ENCODE data around the gene STARD3. TPM values are rescaled to one million over a fixed set of nuclear protein-coding genes. Genes with fewer than 3 reads are reported as not detected.

The STARD3 gene
- total RNA-seq, 1 experiment from 2014 or later, result 42.9 TPM

GRCh38 chr17:39641883-39642282 is 4.9 kb downstream of the STARD3 start:
- Histone ChIP-seq H3K27ac (ENCODE audit: low read length) (no peak overlapping the region), H2AFZ (ENCODE audit: low read length) (no peak overlapping the region), H3K79me2 (ENCODE audit: low read length) (peaks cover 96% of the 10 kb centered on the region), H3K9ac (ENCODE audit: low read length) (no peak overlapping the region), H3K4me1 (ENCODE audit: low read length) (peaks cover 15% of the 10 kb centered on the region), H3K36me3 (ENCODE audit: insufficient read depth, low read length) (no peaks in the 10 kb centered on the region), H3K27me3 (ENCODE audit: low read length) (no peaks in the 10 kb centered on the region), H3K9me2 (replicated peaks; ENCODE audit: insufficient read depth, low read length) (no peaks in the 10 kb centered on the region), H3K4me3 (ENCODE audit: low read length) (no peak overlapping the region), H4K20me1 (ENCODE audit: insufficient read depth, low read depth, low read length) (peaks cover 36% of the 10 kb centered on the region), H3K4me2 (ENCODE audit: low read depth, low read length, poor library complexity, severe bottlenecking) (no peak overlapping the region), H3K9me3 (ENCODE audit: low read length) (no peaks in the 10 kb centered on the region)
- no peak for DNase-seq

DNA sequence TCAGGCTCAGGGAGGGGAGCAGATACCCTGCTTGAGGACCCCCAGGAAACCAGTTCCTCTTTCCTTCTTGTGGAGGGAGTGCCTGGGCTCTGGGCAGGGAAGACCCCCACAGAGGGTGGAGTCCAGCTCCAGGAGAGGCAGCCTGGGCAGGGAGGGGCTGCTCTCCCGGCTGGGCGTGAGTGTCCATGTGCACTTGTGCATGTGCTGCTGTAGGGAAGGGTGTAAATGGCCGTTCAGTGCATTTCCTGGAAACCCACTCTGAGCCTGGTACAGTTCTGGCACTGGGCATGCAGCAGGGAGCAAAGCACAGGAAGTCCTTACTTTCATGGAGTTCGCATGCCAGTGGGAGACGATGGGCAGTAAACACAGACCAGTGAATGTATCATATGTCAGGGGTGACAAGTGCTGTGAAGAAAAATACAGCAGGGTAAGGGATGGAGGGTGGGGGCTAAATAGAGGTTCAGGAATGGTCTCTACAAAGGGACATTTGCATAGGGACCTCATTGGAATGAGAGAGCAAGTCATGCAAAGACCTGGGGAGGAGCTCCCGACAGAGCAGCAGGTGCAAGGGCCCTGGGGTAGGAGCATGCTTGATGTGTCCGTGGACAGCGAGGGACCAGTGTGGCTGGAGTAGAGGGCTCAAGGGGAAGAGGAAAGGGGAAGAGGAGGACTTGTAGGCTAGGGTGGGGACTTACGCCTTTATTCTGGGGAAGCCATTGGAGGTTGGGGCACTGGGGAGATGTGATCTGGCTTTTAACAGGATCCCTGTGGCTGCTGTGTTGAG is 5.5 kb downstream of the STARD3 start:
- H3K4me2 ChIP-seq (ENCODE audit: low read depth, low read length, poor library complexity, severe bottlenecking), result no peak overlapping the region
- no peak for DNase-seq
- H3K9me3 ChIP-seq (ENCODE audit: low read length), result no peaks in the 10 kb centered on the region
- H3K9ac ChIP-seq (ENCODE audit: low read length), result no peak overlapping the region
- H3K4me1 ChIP-seq (ENCODE audit: low read length), result peaks cover 15% of the 10 kb centered on the region
- H3K36me3 ChIP-seq (ENCODE audit: insufficient read depth, low read length), result no peaks in the 10 kb centered on the region
- H3K9me2 ChIP-seq (replicated peaks; ENCODE audit: insufficient read depth, low read length), result no peaks in the 10 kb centered on the region
- no peak overlapping the region for H2AFZ ChIP-seq (ENCODE audit: low read length)
- no peak overlapping the region for H3K4me3 ChIP-seq (ENCODE audit: low read length)
- peaks cover 36% of the 10 kb centered on the region for H4K20me1 ChIP-seq (ENCODE audit: insufficient read depth, low read depth, low read length)
- H3K27me3 ChIP-seq (ENCODE audit: low read length), result no peaks in the 10 kb centered on the region
- no peak overlapping the region for H3K27ac ChIP-seq (ENCODE audit: low read length)
- peaks cover 92% of the 10 kb centered on the region for H3K79me2 ChIP-seq (ENCODE audit: low read length)

- DNase-seq, result no peak
- Histone ChIP-seq H3K4me2 (ENCODE audit: low read depth, low read length, poor library complexity, severe bottlenecking) (no peak overlapping the region), H4K20me1 (ENCODE audit: insufficient read depth, low read depth, low read length) (peaks cover 36% of the 10 kb centered on the region), H3K27ac (ENCODE audit: low read length) (no peak overlapping the region), H3K9ac (ENCODE audit: low read length) (no peak overlapping the region), H3K9me3 (ENCODE audit: low read length) (no peaks in the 10 kb centered on the region), H3K9me2 (replicated peaks; ENCODE audit: insufficient read depth, low read length) (no peaks in the 10 kb centered on the region), H2AFZ (ENCODE audit: low read length) (no peak overlapping the region), H3K36me3 (ENCODE audit: insufficient read depth, low read length) (no peaks in the 10 kb centered on the region), H3K4me1 (ENCODE audit: low read length) (peaks cover 9% of the 10 kb centered on the region), H3K27me3 (ENCODE audit: low read length) (no peaks in the 10 kb centered on the region), H3K79me2 (ENCODE audit: low read length) (peaks cover 84% of the 10 kb centered on the region), H3K4me3 (ENCODE audit: low read length) (no peak overlapping the region)
Measured at GRCh38 chr17:39643271-39643670, 6.3 kb downstream of the STARD3 start.

GRCh38 chr17:39647256-39647655 is 10.3 kb downstream of the STARD3 start:
- H3K4me1 ChIP-seq (ENCODE audit: low read length), result no peaks in the 10 kb centered on the region
- no peaks in the 10 kb centered on the region for H3K27me3 ChIP-seq (ENCODE audit: low read length)
- no peaks in the 10 kb centered on the region for H3K36me3 ChIP-seq (ENCODE audit: insufficient read depth, low read length)
- no peak overlapping the region for H3K27ac ChIP-seq (ENCODE audit: low read length)
- H3K9ac ChIP-seq (ENCODE audit: low read length), result no peak overlapping the region
- peaks cover 57% of the 10 kb centered on the region for H3K79me2 ChIP-seq (ENCODE audit: low read length)
- no peak overlapping the region for H3K4me2 ChIP-seq (ENCODE audit: low read depth, low read length, poor library complexity, severe bottlenecking)
- H3K9me3 ChIP-seq (ENCODE audit: low read length), result no peaks in the 10 kb centered on the region
- H3K4me3 ChIP-seq (ENCODE audit: low read length), result no peak overlapping the region
- H2AFZ ChIP-seq (ENCODE audit: low read length), result no peak overlapping the region
- H3K9me2 ChIP-seq (replicated peaks; ENCODE audit: insufficient read depth, low read length), result no peaks in the 10 kb centered on the region
- DNase-seq, result no peak
- peaks cover 24% of the 10 kb centered on the region; the same call in 1 of the 2 replicates for H4K20me1 ChIP-seq (ENCODE audit: insufficient read depth, low read depth, low read length)

DNA sequence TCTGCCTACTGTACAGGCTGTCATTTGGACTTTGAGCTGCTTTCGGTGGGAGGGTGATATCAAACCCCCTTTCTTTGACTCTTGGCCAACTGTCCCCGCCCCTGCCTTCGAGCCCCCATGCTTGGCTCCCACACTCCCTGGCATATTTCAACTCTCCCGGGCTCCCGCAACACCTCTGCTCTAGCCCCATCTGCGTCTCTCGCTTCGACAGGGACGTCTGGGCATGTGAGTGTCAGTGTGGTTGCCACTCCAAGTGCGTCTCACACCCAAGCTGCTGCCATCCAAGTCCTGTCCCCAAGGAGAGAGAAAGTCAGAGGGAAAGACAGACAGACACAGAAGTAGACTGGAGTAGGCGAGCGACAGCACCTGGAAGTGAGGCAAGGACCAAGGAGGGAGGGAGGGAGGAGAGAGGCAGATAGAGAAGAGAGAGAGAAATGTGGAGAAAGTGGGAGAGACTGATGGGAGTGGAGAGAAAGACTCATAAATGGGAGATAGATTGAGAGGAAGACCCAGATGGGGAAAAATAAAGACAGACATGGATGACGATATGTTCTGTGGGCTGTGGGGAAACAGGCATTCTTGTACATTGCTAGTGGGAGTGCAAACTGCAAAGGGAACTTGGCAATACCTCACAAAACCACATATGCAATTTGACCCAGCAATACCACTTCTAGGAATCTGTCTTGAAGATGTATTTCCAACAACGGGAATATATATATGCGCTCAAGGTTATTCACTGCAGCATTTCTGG is 11.8 kb downstream of the STARD3 start:
- H3K36me3 ChIP-seq (ENCODE audit: insufficient read depth, low read length), result no peaks in the 10 kb centered on the region
- no peak overlapping the region for H3K4me2 ChIP-seq (ENCODE audit: low read depth, low read length, poor library complexity, severe bottlenecking)
- no peak overlapping the region for H3K4me3 ChIP-seq (ENCODE audit: low read length)
- H4K20me1 ChIP-seq (ENCODE audit: insufficient read depth, low read depth, low read length), result peaks cover 18% of the 10 kb centered on the region
- no peaks in the 10 kb centered on the region for H3K9me2 ChIP-seq (replicated peaks; ENCODE audit: insufficient read depth, low read length)
- no peak overlapping the region for H3K9ac ChIP-seq (ENCODE audit: low read length)
- DNase-seq, result no peak
- H3K27me3 ChIP-seq (ENCODE audit: low read length), result no peaks in the 10 kb centered on the region
- no peak overlapping the region for H2AFZ ChIP-seq (ENCODE audit: low read length)
- peaks cover 55% of the 10 kb centered on the region for H3K79me2 ChIP-seq (ENCODE audit: low read length)
- H3K9me3 ChIP-seq (ENCODE audit: low read length), result no peaks in the 10 kb centered on the region
- H3K27ac ChIP-seq (ENCODE audit: low read length), result no peak overlapping the region
- no peaks in the 10 kb centered on the region for H3K4me1 ChIP-seq (ENCODE audit: low read length)

- Histone ChIP-seq H3K27me3 (ENCODE audit: low read length) (no peaks in the 10 kb centered on the region), H3K4me1 (ENCODE audit: low read length) (no peaks in the 10 kb centered on the region), H4K20me1 (ENCODE audit: insufficient read depth, low read depth, low read length) (peaks cover 13% of the 10 kb centered on the region), H3K4me3 (ENCODE audit: low read length) (no peak overlapping the region), H3K27ac (ENCODE audit: low read length) (no peak overlapping the region), H3K79me2 (ENCODE audit: low read length) (peaks cover 51% of the 10 kb centered on the region), H3K9me3 (ENCODE audit: low read length) (no peaks in the 10 kb centered on the region), H2AFZ (ENCODE audit: low read length) (no peak overlapping the region), H3K4me2 (ENCODE audit: low read depth, low read length, poor library complexity, severe bottlenecking) (no peak overlapping the region), H3K9ac (ENCODE audit: low read length) (no peak overlapping the region), H3K36me3 (ENCODE audit: insufficient read depth, low read length) (no peaks in the 10 kb centered on the region), H3K9me2 (replicated peaks; ENCODE audit: insufficient read depth, low read length) (no peaks in the 10 kb centered on the region)
- DNase-seq, result no peak
Measured at GRCh38 chr17:39650121-39650579, 13.2 kb downstream of the STARD3 start.

DNA sequence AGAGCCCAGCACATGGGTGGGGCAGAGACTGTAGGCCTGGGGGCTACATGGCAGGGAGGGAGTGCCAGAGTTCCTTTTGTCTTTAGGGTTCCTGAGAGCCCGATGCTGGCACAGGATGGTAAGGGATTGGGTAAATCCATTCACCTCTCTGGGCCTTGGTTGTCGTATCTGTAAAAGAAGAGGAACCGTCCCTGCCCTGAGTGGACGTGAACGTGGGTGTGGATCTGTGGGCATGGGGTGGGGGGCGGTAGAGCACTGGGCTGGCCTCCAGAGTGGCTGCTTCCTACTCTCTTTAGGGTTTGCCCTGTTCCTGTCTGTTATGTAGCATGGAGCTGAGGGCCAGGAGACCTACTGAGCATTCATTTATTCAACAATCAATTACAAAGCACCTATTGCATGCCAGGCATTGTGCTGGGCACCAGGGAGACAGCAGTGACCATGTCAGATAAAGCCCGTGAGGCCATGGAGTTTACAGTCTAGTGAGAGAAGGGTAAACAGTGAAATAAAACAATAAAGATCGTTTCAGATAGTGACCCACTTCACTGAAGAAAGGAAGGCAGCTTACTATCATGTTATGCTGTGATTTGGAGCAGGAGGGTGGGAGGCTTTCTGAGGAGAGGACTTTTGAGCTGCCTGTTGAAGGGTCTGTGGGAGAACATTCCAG is 15.1 kb downstream of the STARD3 start:
- H3K9me3 ChIP-seq (ENCODE audit: low read length), result no peaks in the 10 kb centered on the region
- no peak overlapping the region for H3K4me2 ChIP-seq (ENCODE audit: low read depth, low read length, poor library complexity, severe bottlenecking)
- H3K27me3 ChIP-seq (ENCODE audit: low read length), result no peaks in the 10 kb centered on the region
- no peaks in the 10 kb centered on the region for H3K36me3 ChIP-seq (ENCODE audit: insufficient read depth, low read length)
- peaks cover 9% of the 10 kb centered on the region for H4K20me1 ChIP-seq (ENCODE audit: insufficient read depth, low read depth, low read length)
- H3K27ac ChIP-seq (ENCODE audit: low read length), result no peak overlapping the region
- H3K9me2 ChIP-seq (replicated peaks; ENCODE audit: insufficient read depth, low read length), result no peaks in the 10 kb centered on the region
- H3K4me1 ChIP-seq (ENCODE audit: low read length), result no peaks in the 10 kb centered on the region
- H3K9ac ChIP-seq (ENCODE audit: low read length), result no peak overlapping the region
- no peak overlapping the region for H3K4me3 ChIP-seq (ENCODE audit: low read length)
- H2AFZ ChIP-seq (ENCODE audit: low read length), result no peak overlapping the region
- H3K79me2 ChIP-seq (ENCODE audit: low read length), result peaks cover 38% of the 10 kb centered on the region
- no peak for DNase-seq
